ENCODE measurements around the gene RAB11FIP3. TPM values are rescaled to one million over a fixed set of nuclear protein-coding genes. Genes with fewer than 3 reads are reported as not detected.

The RAB11FIP3 gene
- total and polyA plus RNA-seq, 4 donors, result 22.0 to 68.8 (median 61.9) TPM

DNA sequence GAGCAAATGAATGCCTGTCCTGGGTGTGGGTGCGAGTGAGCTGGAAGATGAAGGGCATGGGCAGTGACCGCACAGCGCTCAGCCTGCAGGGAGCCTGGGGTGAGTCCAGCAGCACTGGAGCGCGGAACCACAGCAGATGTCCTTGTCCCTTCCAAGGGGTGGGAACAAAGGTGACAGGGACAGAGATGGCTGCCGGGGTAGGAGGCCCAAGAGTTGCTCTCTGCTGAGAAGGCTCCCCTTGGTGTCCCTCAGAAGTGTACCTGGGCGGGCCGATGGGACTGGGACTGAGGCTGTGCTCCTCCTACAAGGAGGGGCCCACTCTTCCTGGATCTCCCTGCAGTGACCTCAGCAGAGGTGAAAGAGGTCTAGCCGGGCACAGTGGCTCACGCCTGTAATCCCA, 36.1 kb upstream of the RAB11FIP3 start:
- WGBS, 2 donors, result 86 to 91% methylated on average over 10 of the region's 10 CpGs
- H3K9me3 ChIP-seq (ENCODE audit: control insufficient read depth, low read length), result no peaks in the 10 kb centered on the region
- H3K4me3 ChIP-seq (ENCODE audit: low read length in 2 of 2), result no peak overlapping the region
- intact Hi-C loops (cut with DNase I), result no loop called here
- DNase-seq, result no peak
- H3K27ac ChIP-seq (ENCODE audit: low read depth in 1 of 2, low read length in 2 of 2), result no peak overlapping the region
- no peaks in the 10 kb centered on the region for H3K4me1 ChIP-seq (ENCODE audit: control insufficient read depth in 1 of 2, insufficient read depth in 2 of 2, low read length in 2 of 2)
- no peak for ATAC-seq (ENCODE audit: low FRiP score)
- no peaks in the 10 kb centered on the region for H3K36me3 ChIP-seq (ENCODE audit: control insufficient read depth in 1 of 2, insufficient read depth in 2 of 2, low read length in 1 of 2)
- H3K27me3 ChIP-seq (ENCODE audit: control insufficient read depth in 1 of 2, insufficient read depth in 2 of 2, low read length in 1 of 2), result no peaks in the 10 kb centered on the region

DNA sequence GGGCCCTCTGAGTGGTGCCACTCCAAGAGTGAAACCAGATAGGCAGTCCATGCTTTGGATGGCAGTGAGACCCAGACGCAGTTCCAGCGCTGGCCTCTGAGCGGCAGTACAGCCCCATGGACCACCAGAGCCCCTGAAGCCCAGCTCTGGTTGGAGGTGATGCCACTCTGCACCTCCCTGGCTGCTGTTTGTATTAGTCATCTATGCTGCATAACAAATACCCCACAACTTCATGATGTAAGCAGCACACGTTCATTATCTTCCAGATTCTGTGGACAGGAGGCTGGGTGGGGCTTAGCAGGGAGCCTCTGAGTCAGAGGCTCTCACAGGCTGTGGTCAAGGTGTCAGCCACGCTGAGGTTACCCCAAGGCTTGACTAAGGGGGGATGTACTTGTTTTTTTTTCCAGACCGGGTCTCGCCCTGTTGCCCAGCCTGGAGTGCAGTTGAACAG, 33.5 kb upstream of the RAB11FIP3 start:
- no peaks in the 10 kb centered on the region for H3K9me3 ChIP-seq (ENCODE audit: control insufficient read depth, low read length)
- no peaks in the 10 kb centered on the region for H3K36me3 ChIP-seq (ENCODE audit: control insufficient read depth in 1 of 2, insufficient read depth in 2 of 2, low read length in 1 of 2)
- H3K4me3 ChIP-seq (ENCODE audit: low read length in 2 of 2), result no peak overlapping the region
- DNase-seq, result no peak
- H3K27ac ChIP-seq (ENCODE audit: low read depth in 1 of 2, low read length in 2 of 2), result no peak overlapping the region
- WGBS, 2 donors, result 69 to 72% methylated on average over 7 of the region's 7 CpGs
- no peak for ATAC-seq (ENCODE audit: low FRiP score)
- intact Hi-C loops (cut with DNase I), result loop anchor here in 1 of 2 donors (10.0 kb wide), 1 partner anchor 273 kb away; the partner anchor contains the start of gene RHOT2
- no peaks in the 10 kb centered on the region for H3K27me3 ChIP-seq (ENCODE audit: control insufficient read depth in 1 of 2, insufficient read depth in 2 of 2, low read length in 1 of 2)
- H3K4me1 ChIP-seq (ENCODE audit: control insufficient read depth in 1 of 2, insufficient read depth in 2 of 2, low read length in 2 of 2), result no peaks in the 10 kb centered on the region

DNA sequence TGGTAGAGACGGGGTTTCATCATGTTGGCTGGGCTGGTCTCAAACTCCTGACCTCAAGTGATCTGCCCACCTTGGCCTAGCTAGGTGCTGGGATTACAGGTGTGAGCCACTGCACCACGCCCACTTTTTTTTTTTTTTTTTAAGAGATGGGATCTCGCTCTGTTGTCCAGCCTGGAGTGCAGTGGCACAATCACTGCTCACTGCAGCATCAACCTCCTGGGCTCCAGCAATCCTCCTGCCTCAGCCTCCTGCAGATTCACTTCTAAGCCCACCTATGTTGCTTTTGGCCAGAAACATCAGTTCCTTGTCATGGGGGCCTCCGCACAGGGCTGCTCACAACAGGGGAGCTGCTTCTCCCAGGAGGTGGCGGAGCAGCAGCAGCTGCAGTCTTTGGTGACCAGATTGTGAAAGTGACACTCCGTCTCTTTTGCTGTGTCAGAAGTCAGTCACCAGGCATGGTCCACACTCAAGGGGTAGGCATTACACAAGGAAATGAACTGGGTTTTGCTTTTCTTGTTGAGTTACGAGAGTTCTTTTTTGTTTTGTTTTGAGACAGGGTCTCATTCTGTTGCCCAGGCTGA, 32.9 kb upstream of the RAB11FIP3 start:
- no peaks in the 10 kb centered on the region for H3K4me1 ChIP-seq (ENCODE audit: control insufficient read depth in 1 of 2, insufficient read depth in 2 of 2, low read length in 2 of 2)
- no peaks in the 10 kb centered on the region for H3K27me3 ChIP-seq (ENCODE audit: control insufficient read depth in 1 of 2, insufficient read depth in 2 of 2, low read length in 1 of 2)
- no peak overlapping the region for H3K27ac ChIP-seq (ENCODE audit: low read depth in 1 of 2, low read length in 2 of 2)
- DNase-seq (no peak), ATAC-seq (ENCODE audit: low FRiP score) (no peak)
- H3K4me3 ChIP-seq (ENCODE audit: low read length in 2 of 2), result no peak overlapping the region
- intact Hi-C loops (cut with DNase I), result loop anchor here in 1 of 2 donors (10.0 kb wide), 1 partner anchor 272 kb away; the partner anchor contains the start of gene RHOT2
- no peaks in the 10 kb centered on the region for H3K36me3 ChIP-seq (ENCODE audit: control insufficient read depth in 1 of 2, insufficient read depth in 2 of 2, low read length in 1 of 2)
- WGBS, 2 donors, result 92 to 95% methylated on average over 7 of the region's 7 CpGs
- no peaks in the 10 kb centered on the region for H3K9me3 ChIP-seq (ENCODE audit: control insufficient read depth, low read length)

DNA sequence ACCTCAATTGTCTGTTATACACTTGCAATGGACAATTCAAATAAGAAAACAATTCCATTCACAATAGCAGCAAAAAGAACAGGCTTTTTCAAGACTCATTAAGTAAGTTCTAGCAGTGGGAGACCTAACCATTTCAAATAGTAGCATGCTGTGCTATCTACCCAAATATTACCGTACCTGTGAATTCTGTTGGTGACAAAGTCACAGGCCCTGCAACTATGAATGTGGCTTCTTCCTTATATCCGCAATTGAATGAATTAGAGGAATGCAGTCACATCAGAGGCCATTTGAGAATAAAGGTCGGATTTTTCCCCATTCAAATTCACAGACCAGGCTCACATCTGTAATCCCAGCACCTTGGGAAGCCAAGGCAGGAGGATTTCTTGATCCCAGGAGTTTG, 29.2 kb upstream of the RAB11FIP3 start:
- Histone ChIP-seq H3K9me3 (ENCODE audit: control insufficient read depth, low read length) (no peaks in the 10 kb centered on the region), H3K36me3 (ENCODE audit: control insufficient read depth in 1 of 2, insufficient read depth in 2 of 2, low read length in 1 of 2) (no peaks in the 10 kb centered on the region), H3K27ac (ENCODE audit: low read depth in 1 of 2, low read length in 2 of 2) (no peak overlapping the region), H3K4me3 (ENCODE audit: low read length in 2 of 2) (no peak overlapping the region), H3K4me1 (ENCODE audit: control insufficient read depth in 1 of 2, insufficient read depth in 2 of 2, low read length in 2 of 2) (no peaks in the 10 kb centered on the region), H3K27me3 (ENCODE audit: control insufficient read depth in 1 of 2, insufficient read depth in 2 of 2, low read length in 1 of 2) (no peaks in the 10 kb centered on the region)
- 13 to 18% methylated on average over 3 of the region's 3 CpGs for WGBS, 2 donors
- ATAC-seq (ENCODE audit: low FRiP score) (no peak), DNase-seq (no peak)
- intact Hi-C loops (cut with DNase I), result loop anchor here in 1 of 2 donors (10.0 kb wide), 1 partner anchor 269 kb away; the partner anchor contains the start of gene RHOT2

DNA sequence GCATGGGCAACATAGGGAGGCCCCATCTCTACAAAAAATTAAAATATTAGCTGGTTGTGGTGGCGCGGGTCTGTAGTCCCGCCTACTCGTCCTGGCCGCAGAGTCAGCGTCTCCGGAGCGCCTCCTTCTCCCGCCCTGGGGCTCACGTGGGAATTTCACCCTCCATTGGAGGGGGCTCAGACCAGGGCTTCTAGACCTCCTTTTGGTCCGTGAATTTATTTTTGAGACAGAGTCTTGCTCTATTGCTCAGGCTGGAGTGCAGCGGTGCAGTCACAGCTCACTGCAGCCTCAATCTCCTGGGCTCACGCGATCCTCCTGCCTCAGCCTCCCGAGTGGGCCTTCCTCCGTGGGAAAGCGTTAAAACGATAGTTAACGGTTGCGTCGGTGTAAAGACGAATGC, 28.8 kb upstream of the RAB11FIP3 start:
- DNase-seq (no peak), ATAC-seq (ENCODE audit: low FRiP score) (no peak)
- peak overlapping the region in 1 of 2 donors; percentile 39 for H3K27ac ChIP-seq (ENCODE audit: low read depth in 1 of 2, low read length in 2 of 2)
- H3K4me1 ChIP-seq (ENCODE audit: control insufficient read depth in 1 of 2, insufficient read depth in 2 of 2, low read length in 2 of 2), result no peaks in the 10 kb centered on the region
- WGBS, 2 donors, result 1% methylated on average over 22 of the region's 22 CpGs
- no peaks in the 10 kb centered on the region for H3K27me3 ChIP-seq (ENCODE audit: control insufficient read depth in 1 of 2, insufficient read depth in 2 of 2, low read length in 1 of 2)
- H3K4me3 ChIP-seq (ENCODE audit: low read length in 2 of 2), result peak overlapping the region; percentile 77 to 82
- intact Hi-C loops (cut with DNase I), result loop anchor here in 1 of 2 donors (10.0 kb wide), 1 partner anchor 268 kb away; the partner anchor contains the start of gene RHOT2
- no peaks in the 10 kb centered on the region for H3K9me3 ChIP-seq (ENCODE audit: control insufficient read depth, low read length)
- H3K36me3 ChIP-seq (ENCODE audit: control insufficient read depth in 1 of 2, insufficient read depth in 2 of 2, low read length in 1 of 2), result no peaks in the 10 kb centered on the region

DNA sequence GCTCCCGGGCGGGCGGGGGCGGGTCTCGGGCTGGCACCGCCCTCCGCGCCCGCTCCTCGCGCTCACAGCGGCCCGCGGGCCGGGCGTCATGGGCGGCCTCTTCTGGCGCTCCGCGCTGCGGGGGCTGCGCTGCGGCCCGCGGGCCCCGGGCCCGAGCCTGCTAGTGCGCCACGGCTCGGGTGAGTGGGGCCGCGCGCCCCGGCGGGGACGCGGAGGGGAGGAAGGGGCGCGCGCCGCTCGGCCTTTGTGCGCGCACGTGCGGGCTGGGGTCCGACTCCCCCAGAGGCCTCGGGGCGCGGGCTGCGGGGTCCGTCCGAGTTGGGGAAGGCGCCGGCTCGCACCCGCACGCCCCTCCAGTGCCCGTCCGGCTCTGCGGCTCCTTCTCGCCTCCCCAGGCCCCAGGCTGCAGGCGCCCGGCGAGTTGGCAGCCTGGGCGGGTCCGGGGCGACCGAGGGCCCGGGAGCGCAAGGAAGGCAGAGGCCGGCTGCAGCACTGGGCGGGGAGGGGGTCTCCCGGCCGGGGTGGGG, 28.3 kb upstream of the RAB11FIP3 start, which contains the start of gene NME4:
NME4 (plus strand) TSS at position 65 of the 527 bp plus-strand sequence; CDS start at position 89, 24 bp downstream.
- H3K36me3 ChIP-seq (ENCODE audit: control insufficient read depth in 1 of 2, insufficient read depth in 2 of 2, low read length in 1 of 2), result no peaks in the 10 kb centered on the region
- ATAC-seq (ENCODE audit: low FRiP score) (no peak), DNase-seq (no peak)
- H3K4me3 ChIP-seq (ENCODE audit: low read length in 2 of 2), result peak within 1 kb of the TSS; percentile 77 to 82
- peak within 1 kb of the TSS in 1 of 2 donors; percentile 52 for H3K27ac ChIP-seq (ENCODE audit: low read depth in 1 of 2, low read length in 2 of 2)
- WGBS, 2 donors, result 0% methylated on average over 21 to 75 of the region's 75 CpGs
- no peaks in the 10 kb centered on the region for H3K4me1 ChIP-seq (ENCODE audit: control insufficient read depth in 1 of 2, insufficient read depth in 2 of 2, low read length in 2 of 2)
- intact Hi-C loops (cut with DNase I), result loop anchor here in 1 of 2 donors (10.0 kb wide), 1 partner anchor 268 kb away; the partner anchor contains the start of gene RHOT2
- no peaks in the 10 kb centered on the region for H3K9me3 ChIP-seq (ENCODE audit: control insufficient read depth, low read length)
- H3K27me3 ChIP-seq (ENCODE audit: control insufficient read depth in 1 of 2, insufficient read depth in 2 of 2, low read length in 1 of 2), result no peaks in the 10 kb centered on the region

DNA sequence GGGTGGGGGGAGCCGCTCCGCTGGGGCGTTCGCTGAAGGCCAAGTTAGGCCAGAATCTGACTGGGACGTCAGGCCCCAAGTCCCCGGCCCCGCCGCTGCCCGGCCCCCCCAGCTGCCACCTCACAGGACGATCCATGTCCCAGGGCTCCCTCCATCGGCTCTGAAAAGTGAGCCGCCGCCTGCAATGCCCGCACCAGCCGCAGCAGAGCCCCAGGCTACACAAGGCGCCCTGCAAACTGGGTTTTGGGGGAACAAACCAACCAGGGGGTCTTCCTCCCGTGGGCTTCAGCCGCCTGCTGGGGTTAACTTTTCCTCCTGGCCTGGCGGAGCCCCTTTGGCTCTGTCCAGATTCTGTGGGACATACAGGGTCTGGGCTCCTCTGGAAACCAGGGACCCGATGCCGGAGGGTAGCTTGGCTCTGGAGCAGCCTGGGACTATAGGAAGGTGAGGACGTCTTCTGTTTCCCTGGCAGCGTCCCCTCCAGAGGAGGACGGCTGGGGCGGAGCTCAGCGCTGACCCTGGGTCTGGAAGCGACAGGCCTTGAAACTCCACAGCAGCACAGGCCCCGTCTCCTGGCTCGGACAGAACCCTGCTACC, 27.6 kb upstream of the RAB11FIP3 start:
- no peaks in the 10 kb centered on the region for H3K36me3 ChIP-seq (ENCODE audit: control insufficient read depth in 1 of 2, insufficient read depth in 2 of 2, low read length in 1 of 2)
- H3K9me3 ChIP-seq (ENCODE audit: control insufficient read depth, low read length), result no peaks in the 10 kb centered on the region
- H3K27me3 ChIP-seq (ENCODE audit: control insufficient read depth in 1 of 2, insufficient read depth in 2 of 2, low read length in 1 of 2), result no peaks in the 10 kb centered on the region
- peak; percentile 58 for ATAC-seq (ENCODE audit: low FRiP score)
- intact Hi-C loops (cut with DNase I), result loop anchor here in 1 of 2 donors (10.0 kb wide), 1 partner anchor 267 kb away; the partner anchor contains the start of gene RHOT2
- peak overlapping the region in 1 of 2 donors; percentile 22 for H3K27ac ChIP-seq (ENCODE audit: low read depth in 1 of 2, low read length in 2 of 2)
- WGBS, 2 donors, result 14 to 20% methylated on average over 18 to 29 of the region's 29 CpGs
- peak; percentile 86 to 93 for DNase-seq
- H3K4me3 ChIP-seq (ENCODE audit: low read length in 2 of 2), result no peak overlapping the region
- H3K4me1 ChIP-seq (ENCODE audit: control insufficient read depth in 1 of 2, insufficient read depth in 2 of 2, low read length in 2 of 2), result no peaks in the 10 kb centered on the region

DNA sequence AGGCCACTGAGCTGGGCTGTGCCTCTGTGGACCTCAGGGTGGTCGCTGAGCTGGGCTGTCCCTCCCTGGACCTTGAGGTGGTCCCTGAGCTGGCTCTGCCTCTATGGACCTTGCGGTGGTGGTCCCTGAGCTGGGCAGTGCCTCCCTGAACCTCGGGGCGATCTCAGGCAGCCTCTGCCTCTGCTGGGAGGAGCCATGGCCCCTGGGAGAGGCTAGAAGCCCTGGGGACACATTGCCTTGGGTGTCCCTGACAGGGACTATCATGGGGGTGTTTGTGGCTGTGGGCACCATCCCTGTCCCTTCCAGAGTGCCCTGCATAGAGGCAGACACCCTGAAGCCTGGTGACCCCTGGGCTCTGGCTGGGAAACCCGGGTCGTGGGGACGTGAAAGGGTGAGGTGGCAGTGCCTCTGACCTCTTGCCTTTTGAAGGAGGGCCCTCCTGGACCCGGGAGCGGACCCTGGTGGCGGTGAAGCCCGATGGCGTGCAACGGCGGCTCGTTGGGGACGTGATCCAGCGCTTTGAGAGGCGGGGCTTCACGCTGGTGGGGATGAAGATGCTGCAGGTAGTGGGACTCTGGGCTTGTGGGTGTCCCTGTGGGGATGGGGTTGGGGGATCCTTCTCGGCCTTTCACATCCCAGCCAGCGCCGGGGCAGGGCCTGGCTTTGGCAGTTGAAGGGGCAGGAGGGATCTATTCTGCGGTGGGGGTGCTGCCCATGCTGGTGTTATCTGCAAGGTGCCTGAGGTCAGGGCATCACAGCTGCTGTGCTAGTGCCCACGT, 26.7 kb upstream of the RAB11FIP3 start:
- no peak overlapping the region for H3K4me3 ChIP-seq (ENCODE audit: low read length in 2 of 2)
- H3K27me3 ChIP-seq (ENCODE audit: control insufficient read depth in 1 of 2, insufficient read depth in 2 of 2, low read length in 1 of 2), result no peaks in the 10 kb centered on the region
- DNase-seq (no peak), ATAC-seq (ENCODE audit: low FRiP score) (no peak)
- no peaks in the 10 kb centered on the region for H3K36me3 ChIP-seq (ENCODE audit: control insufficient read depth in 1 of 2, insufficient read depth in 2 of 2, low read length in 1 of 2)
- whole genome bisulfite sequencing, 2 donors, result 86% methylated on average over 24 of the region's 24 CpGs
- H3K4me1 ChIP-seq (ENCODE audit: control insufficient read depth in 1 of 2, insufficient read depth in 2 of 2, low read length in 2 of 2), result no peaks in the 10 kb centered on the region
- H3K9me3 ChIP-seq (ENCODE audit: control insufficient read depth, low read length), result no peaks in the 10 kb centered on the region
- intact Hi-C loops (cut with DNase I), result loop anchor here in 1 of 2 donors (10.0 kb wide), 1 partner anchor 266 kb away; the partner anchor contains the start of gene RHOT2
- H3K27ac ChIP-seq (ENCODE audit: low read depth in 1 of 2, low read length in 2 of 2), result no peak overlapping the region

Data from aorta (tissue), 5 donors.